ENCODE data around the gene SAP30.

- TF ChIP-seq, protein P1, sequence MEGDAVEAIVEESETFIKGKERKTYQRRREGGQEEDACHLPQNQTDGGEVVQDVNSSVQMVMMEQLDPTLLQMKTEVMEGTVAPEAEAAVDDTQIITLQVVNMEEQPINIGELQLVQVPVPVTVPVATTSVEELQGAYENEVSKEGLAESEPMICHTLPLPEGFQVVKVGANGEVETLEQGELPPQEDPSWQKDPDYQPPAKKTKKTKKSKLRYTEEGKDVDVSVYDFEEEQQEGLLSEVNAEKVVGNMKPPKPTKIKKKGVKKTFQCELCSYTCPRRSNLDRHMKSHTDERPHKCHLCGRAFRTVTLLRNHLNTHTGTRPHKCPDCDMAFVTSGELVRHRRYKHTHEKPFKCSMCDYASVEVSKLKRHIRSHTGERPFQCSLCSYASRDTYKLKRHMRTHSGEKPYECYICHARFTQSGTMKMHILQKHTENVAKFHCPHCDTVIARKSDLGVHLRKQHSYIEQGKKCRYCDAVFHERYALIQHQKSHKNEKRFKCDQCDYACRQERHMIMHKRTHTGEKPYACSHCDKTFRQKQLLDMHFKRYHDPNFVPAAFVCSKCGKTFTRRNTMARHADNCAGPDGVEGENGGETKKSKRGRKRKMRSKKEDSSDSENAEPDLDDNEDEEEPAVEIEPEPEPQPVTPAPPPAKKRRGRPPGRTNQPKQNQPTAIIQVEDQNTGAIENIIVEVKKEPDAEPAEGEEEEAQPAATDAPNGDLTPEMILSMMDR (IDR thresholded peaks at IDR 0.05; ENCODE audit: low read depth, low read length): no peak
- no peak for TF ChIP-seq MAX (IDR thresholded peaks at IDR 0.05; ENCODE audit: low read depth, low read length)
Observed at GRCh38 chr4:173365359-173365996, 5.3 kb upstream of the SAP30 start.
